ENCODE results near the gene TXNDC16.

TXNDC16 gene

GRCh38 chr14:52391881-52392615 lies 160.3 kb downstream of the TXNDC16 start:
- no peak for DNase-seq (ENCODE audit: low read depth)

All from stimulated activated CD8-positive, alpha-beta memory T cell treated with anti-CD3 and anti-CD28 coated beads, Interleukin-15, amount 100 ng/mL, for 1 hour (primary cell).